H1 (cell line): ENCODE data around the gene ELSPBP1. TPM values are rescaled to one million over a fixed set of nuclear protein-coding genes. Genes with fewer than 3 reads are reported as not detected.
"Not testable (repeated sequence)": the region's sequence is repeated elsewhere in the genome, so short reads cannot be mapped to it uniquely, and the experiment has no call there.

ENCODE experiments used
- CTCF ChIA-PET: fragments of 300-600 bp; sonication (Branson Sonifier 250); formaldehyde crosslinking; loops from one replicate; lab custom pipeline; 2021; ENCODE audit not compliant: partially characterized antibody; lab: Charles Lee
- POLR2A ChIA-PET: fragments of 300-600 bp; sonication (Branson Sonifier 250); formaldehyde crosslinking; loops from one replicate; lab custom pipeline; 2021; ENCODE audit warnings: inconsistent platforms; ENCODE audit not compliant: partially characterized antibody; lab: Charles Lee
- DNase-seq, 2 experiments: peaks; one replicate each; pipeline versions ENCODE4 v3.0.0 to v3.0.0-alpha.2; 2010 to 2022; ENCODE audit warnings: low spot score in 2 of 2, low read depth in 1 of 2, mixed read lengths in 1 of 2
- FAIRE-seq: peaks from 2 replicates; lab custom pipeline; 2011; peaks lifted over from hg19 to GRCh38; lab: Jason Lieb, UNC
- H2AFZ ChIP-seq: 2 replicates; pipeline ENCODE4 v1.8.1; 2012; ENCODE audit warnings: low read length, inconsistent platforms
- H2AK5ac ChIP-seq: 2 replicates; pipeline ENCODE4 v1.6.1; 2013; ENCODE audit warnings: low read depth, low read length
- H2BK120ac ChIP-seq: replicated peaks from 2 replicates; pipeline ENCODE3; 2013; ENCODE audit warnings: low read depth, low read length, inconsistent platforms
- H2BK12ac ChIP-seq: 2 replicates; pipeline ENCODE4 v1.6.1; 2013; ENCODE audit warnings: low read depth, low read length
- H2BK15ac ChIP-seq: 2 replicates; pipeline ENCODE4 v1.6.1; 2013; ENCODE audit warnings: low read length
- H2BK20ac ChIP-seq: 2 replicates; pipeline ENCODE4 v1.6.1; 2013; ENCODE audit warnings: low read length
- H2BK5ac ChIP-seq: 2 replicates; pipeline ENCODE4 v1.6.1; 2013; ENCODE audit warnings: low read depth, low read length
- H3K14ac ChIP-seq: 2 replicates; pipeline ENCODE4 v1.6.1; 2013; ENCODE audit warnings: inconsistent platforms; ENCODE audit not compliant: insufficient read length
- H3K18ac ChIP-seq: 2 replicates; pipeline ENCODE4 v1.6.1; 2013; ENCODE audit warnings: low read length; ENCODE audit errors: extremely low read depth
- H3K23ac ChIP-seq: 2 replicates; pipeline ENCODE4 v1.6.1; 2013; ENCODE audit warnings: inconsistent platforms; ENCODE audit not compliant: insufficient read length
- H3K23me2 ChIP-seq: 2 replicates; pipeline ENCODE4 v1.6.1; 2013; ENCODE audit warnings: low read depth, low read length
- H3K27ac ChIP-seq: 2 replicates; pipeline ENCODE4 v1.6.1; 2011; ENCODE audit warnings: low read depth, low read length, inconsistent platforms
- H3K27me3 ChIP-seq, 4 experiments: replicated peaks in 1 of 4; 1 replicate in 1 of 4; 2 replicates in 3 of 4; pipeline versions ENCODE4 v1.6.1 to v1.8.1; 2011 to 2013; ENCODE audit warnings: low read length in 3 of 4, mild to moderate bottlenecking in 3 of 4, inconsistent platforms in 2 of 4, mixed read lengths in 2 of 4, moderate library complexity in 1 of 4; ENCODE audit not compliant: control insufficient read depth in 3 of 4, insufficient read depth in 3 of 4; ENCODE audit errors: extremely low read depth in 1 of 4
- H3K36me3 ChIP-seq, 4 experiments: 2 replicates each; pipeline versions ENCODE4 v1.6.1 to v1.8.1; 2011 to 2013; ENCODE audit warnings: mild to moderate bottlenecking in 4 of 4, low read length in 3 of 4, moderate library complexity in 2 of 4, control low read depth in 1 of 4, inconsistent platforms in 1 of 4; ENCODE audit not compliant: insufficient read depth in 4 of 4, control insufficient read depth in 2 of 4
- H3K4ac ChIP-seq: replicated peaks from 2 replicates; pipeline ENCODE3; 2013; ENCODE audit warnings: low read length, low read depth, mixed read lengths, inconsistent platforms; ENCODE audit not compliant: insufficient read length
- H3K4me1 ChIP-seq, 4 experiments: replicated peaks in 1 of 4; 1 replicate in 1 of 4; 2 replicates in 3 of 4; pipeline versions ENCODE4 v1.6.1 to v1.8.1; 2011 to 2013; ENCODE audit warnings: low read length in 3 of 4, inconsistent platforms in 2 of 4, mixed read lengths in 1 of 4; ENCODE audit not compliant: insufficient read depth in 4 of 4, control insufficient read depth in 3 of 4
- H3K4me2 ChIP-seq, 2 experiments: 2 replicates each; pipeline versions ENCODE4 v1.6.1 to v1.8.1; 2011 to 2013; ENCODE audit warnings: low read depth in 2 of 2, low read length in 2 of 2, control low read depth in 1 of 2, inconsistent platforms in 1 of 2, mild to moderate bottlenecking in 1 of 2; ENCODE audit not compliant: insufficient read depth in 1 of 2
- H3K4me3 ChIP-seq, 4 experiments: fragments of 200-600, 300-600 bp in 1 of 4; sonication (generic), shearing (Covaris generic), sonication (Bioruptor Twin) in 1 of 4; 2 replicates each; pipeline versions ENCODE4 v1.5.1 to v1.8.1; 2011 to 2016; ENCODE audit warnings: low read length in 4 of 4, low read depth in 3 of 4, control low read depth in 2 of 4, inconsistent platforms in 2 of 4, mild to moderate bottlenecking in 2 of 4, mixed read lengths in 1 of 4, moderate library complexity in 1 of 4; ENCODE audit not compliant: insufficient read depth in 2 of 4; ENCODE audit errors: extremely low read depth in 1 of 4
- H3K56ac ChIP-seq: replicated peaks from 2 replicates; pipeline ENCODE3; 2013; ENCODE audit warnings: low read depth, mild to moderate bottlenecking, mixed read lengths, low read length, inconsistent platforms; ENCODE audit not compliant: insufficient read length
- H3K79me1 ChIP-seq: 2 replicates; pipeline ENCODE4 v1.6.1; 2013; ENCODE audit warnings: low read depth, low read length, control low read depth
- H3K79me2 ChIP-seq, 2 experiments: 2 replicates each; pipeline versions ENCODE4 v1.6.1 to v1.8.1; 2012 to 2013; ENCODE audit warnings: low read length in 2 of 2, mild to moderate bottlenecking in 2 of 2, inconsistent platforms in 1 of 2; ENCODE audit not compliant: insufficient read depth in 2 of 2, control insufficient read depth in 1 of 2
- H3K9ac ChIP-seq, 4 experiments: replicated peaks in 1 of 4; 1 replicate in 1 of 4; 2 replicates in 3 of 4; pipeline versions ENCODE4 v1.6.1 to v1.8.1; 2011 to 2013; ENCODE audit warnings: low read depth in 3 of 4, low read length in 3 of 4, control low read depth in 2 of 4, mild to moderate bottlenecking in 2 of 4, moderate library complexity in 2 of 4, inconsistent platforms in 1 of 4; ENCODE audit errors: extremely low read depth in 1 of 4
- H3K9me3 ChIP-seq, 2 experiments: 2 replicates each; pipeline versions ENCODE4 v1.6.1 to v1.8.1; 2012 to 2013; ENCODE audit warnings: mild to moderate bottlenecking in 2 of 2, moderate library complexity in 2 of 2, control low read depth in 1 of 2, inconsistent platforms in 1 of 2, low read depth in 1 of 2, low read length in 1 of 2, mixed read lengths in 1 of 2; ENCODE audit not compliant: insufficient read depth in 2 of 2
- H4K20me1 ChIP-seq, 2 experiments: replicated peaks in 1 of 2; 2 replicates each; pipeline versions ENCODE3 to v1.8.1; 2011 to 2013; ENCODE audit warnings: inconsistent platforms in 2 of 2, low read length in 2 of 2, mild to moderate bottlenecking in 1 of 2; ENCODE audit not compliant: insufficient read depth in 2 of 2, control insufficient read depth in 1 of 2
- H4K5ac ChIP-seq: 2 replicates; pipeline ENCODE4 v1.6.1; 2013; ENCODE audit warnings: low read length, low read depth, mixed read lengths, inconsistent platforms; ENCODE audit not compliant: insufficient read length
- H4K8ac ChIP-seq: 2 replicates; pipeline ENCODE4 v1.8.0; 2013; ENCODE audit warnings: mild to moderate bottlenecking, moderate library complexity, low read length, inconsistent platforms; ENCODE audit not compliant: insufficient read depth; ENCODE audit errors: extremely low read depth
- H4K91ac ChIP-seq: replicated peaks from 2 replicates; pipeline ENCODE3; 2013; ENCODE audit warnings: low read length, mixed read lengths, inconsistent platforms; ENCODE audit not compliant: insufficient read length
- WGBS, 2 experiments: shearing (Covaris generic) in 1 of 2; methylation state at CpG; one replicate each; pipeline versions ENCODE4 v1.1.6 to v1.1.7; 2013 to 2015; ENCODE audit warnings: low lambda C conversion rate in 2 of 2, mixed read lengths in 2 of 2, inconsistent platforms in 1 of 2, low coverage in 1 of 2, missing lambda C conversion rate in 1 of 2; ENCODE audit not compliant: insufficient replicate concordance in 2 of 2, insufficient coverage in 1 of 2, insufficient read length in 1 of 2; ENCODE audit errors: extremely low coverage in 1 of 2, missing lambda C conversion rate in 1 of 2; 5-methylcytosine and 5-hydroxymethylcytosine counted together
- polyA plus RNA-seq, 7 experiments: library from polyadenylated mRNA; depleted of rRNA in 3 of 7; stranded (reverse) in 5 of 7; unstranded in 2 of 7; fragments of >200 nt in 5 of 7; fragments of 200-250 nt in 2 of 7; gene quantifications; 1 replicate in 5 of 7; 2 replicates in 1 of 7; 4 replicates in 1 of 7; pipeline versions ENCODE4 v1.2.1 to v1.2.3, GENCODE V29; 2011 to 2013; ENCODE audit warnings: missing spikeins in 2 of 7, mixed read lengths in 2 of 7
- total RNA-seq: library from RNA; stranded (reverse); fragmentation: NEBNext Ultra II Directional; extraction: Animal tissue kit (Norgen Biotek cat#: 25700); gene quantifications from 2 replicates; pipeline ENCODE4 v1.2.1, GENCODE V29; 2021

ELSPBP1 gene
- total and polyA plus RNA-seq, 2 of the 8 experiments (the other 6 are each of a cell fraction or from before 2014, with no cell fraction given): not detected

- H2BK15ac ChIP-seq, H4K91ac ChIP-seq, H2BK5ac ChIP-seq, H3K4ac ChIP-seq, H3K36me3 ChIP-seq, H4K8ac ChIP-seq, H3K23ac ChIP-seq, H2AK5ac ChIP-seq, H3K4me2 ChIP-seq, H3K9me3 ChIP-seq, CTCF ChIA-PET, H3K18ac ChIP-seq, POLR2A ChIA-PET, H3K23me2 ChIP-seq, H3K9ac ChIP-seq, H3K27me3 ChIP-seq, H2BK12ac ChIP-seq, H3K14ac ChIP-seq, H4K5ac ChIP-seq, H2BK120ac ChIP-seq, FAIRE-seq, H3K4me1 ChIP-seq, H3K4me3 ChIP-seq, H3K56ac ChIP-seq, H3K79me2 ChIP-seq, H4K20me1 ChIP-seq, H2AFZ ChIP-seq, H3K27ac ChIP-seq, H3K79me1 ChIP-seq, H2BK20ac ChIP-seq: not testable (repeated sequence)
- peak in 1 of 2 experiments; percentile 62 for DNase-seq
- 61% methylated on average over 11 of the region's 21 CpGs; no CpG with 5 or more reads in 1 of the 2 experiments for WGBS, 2 experiments
Observed at GRCh38 chr19:47952132-47952531, 42.3 kb upstream of the ELSPBP1 start.

- H3K9ac ChIP-seq, H2BK20ac ChIP-seq, POLR2A ChIA-PET, H3K23me2 ChIP-seq, H2BK120ac ChIP-seq, H3K56ac ChIP-seq, H3K9me3 ChIP-seq, H3K23ac ChIP-seq, H3K79me2 ChIP-seq, FAIRE-seq, H3K14ac ChIP-seq, H3K4ac ChIP-seq, H2AFZ ChIP-seq, H3K79me1 ChIP-seq, H4K5ac ChIP-seq, H3K4me1 ChIP-seq, H2BK5ac ChIP-seq, H2BK12ac ChIP-seq, H4K20me1 ChIP-seq, H3K27ac ChIP-seq, H4K8ac ChIP-seq, H3K4me3 ChIP-seq, H3K4me2 ChIP-seq, H3K27me3 ChIP-seq, H4K91ac ChIP-seq, CTCF ChIA-PET, H2BK15ac ChIP-seq, H2AK5ac ChIP-seq, H3K18ac ChIP-seq, H3K36me3 ChIP-seq: not testable (repeated sequence)
- DNase-seq: peak in 1 of 2 experiments; percentile 51
- WGBS, 2 experiments: 92% methylated on average over 7 of the region's 11 CpGs; no CpG with 5 or more reads in 1 of the 2 experiments
Observed at GRCh38 chr19:47955936-47956335, 38.5 kb upstream of the ELSPBP1 start.
